GM23248 (cell line): ENCODE measurements around the gene IQCB1.

Source experiments
- EZH2 ChIP-seq: fragments of 200-600 bp; sonication (generic); IDR thresholded peaks from 2 replicates; pipeline ENCODE4 v1.6.1; 2018; ENCODE audit warnings: antibody characterized with exemption, mild to moderate bottlenecking; ENCODE audit not compliant: insufficient read depth, poor library complexity, severe bottlenecking
- EZH2phosphoT487 ChIP-seq: fragments of 200-600 bp; sonication (generic); IDR thresholded peaks from 2 replicates; pipeline ENCODE4 v1.6.1; 2018; ENCODE audit warnings: antibody characterized with exemption, moderate library complexity, mild to moderate bottlenecking, low read depth; ENCODE audit not compliant: insufficient read depth

GRCh38 chr3:121878411-121878810 lies 43.6 kb upstream of the IQCB1 start:
- no peak for TF ChIP-seq EZH2
- TF ChIP-seq EZH2phosphoT487 = no peak
